Measurements from ENCODE around the gene DPP6.
"Not testable (repeated sequence)": the region's sequence is repeated elsewhere in the genome, so short reads cannot be mapped to it uniquely, and the experiment has no call there.

DNA sequence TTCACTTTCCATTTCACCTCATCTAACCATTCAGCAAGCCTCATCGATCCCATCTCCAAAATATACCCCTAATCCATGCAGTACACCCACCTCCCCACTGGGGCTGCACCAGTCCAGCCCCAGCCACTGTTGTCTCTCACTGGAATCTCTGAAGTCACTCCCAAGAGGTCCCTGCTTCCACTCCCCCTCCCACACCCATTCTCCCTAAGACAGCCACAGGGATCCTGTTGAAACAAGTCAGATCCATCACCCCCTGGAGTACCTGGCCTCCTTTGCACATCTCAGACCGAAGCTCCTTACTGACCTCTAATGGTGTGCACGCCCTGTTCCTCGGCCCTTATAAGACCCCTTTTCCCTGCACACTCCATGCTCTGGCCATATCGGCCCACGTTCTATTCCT lies 36.6 kb upstream of the DPP6 start:
- TF ChIP-seq, protein P1, sequence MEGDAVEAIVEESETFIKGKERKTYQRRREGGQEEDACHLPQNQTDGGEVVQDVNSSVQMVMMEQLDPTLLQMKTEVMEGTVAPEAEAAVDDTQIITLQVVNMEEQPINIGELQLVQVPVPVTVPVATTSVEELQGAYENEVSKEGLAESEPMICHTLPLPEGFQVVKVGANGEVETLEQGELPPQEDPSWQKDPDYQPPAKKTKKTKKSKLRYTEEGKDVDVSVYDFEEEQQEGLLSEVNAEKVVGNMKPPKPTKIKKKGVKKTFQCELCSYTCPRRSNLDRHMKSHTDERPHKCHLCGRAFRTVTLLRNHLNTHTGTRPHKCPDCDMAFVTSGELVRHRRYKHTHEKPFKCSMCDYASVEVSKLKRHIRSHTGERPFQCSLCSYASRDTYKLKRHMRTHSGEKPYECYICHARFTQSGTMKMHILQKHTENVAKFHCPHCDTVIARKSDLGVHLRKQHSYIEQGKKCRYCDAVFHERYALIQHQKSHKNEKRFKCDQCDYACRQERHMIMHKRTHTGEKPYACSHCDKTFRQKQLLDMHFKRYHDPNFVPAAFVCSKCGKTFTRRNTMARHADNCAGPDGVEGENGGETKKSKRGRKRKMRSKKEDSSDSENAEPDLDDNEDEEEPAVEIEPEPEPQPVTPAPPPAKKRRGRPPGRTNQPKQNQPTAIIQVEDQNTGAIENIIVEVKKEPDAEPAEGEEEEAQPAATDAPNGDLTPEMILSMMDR (IDR thresholded peaks at IDR 0.05; ENCODE audit: low read depth, low read length), result not testable (repeated sequence)
- TF ChIP-seq POLR2A (IDR thresholded peaks at IDR 0.05; ENCODE audit: extremely low read depth, insufficient read length), result not testable (repeated sequence)
